Immature natural killer cell (primary cell): ENCODE measurements around the gene ANKS3. TPM values are rescaled to one million over a fixed set of nuclear protein-coding genes. Genes with fewer than 3 reads are reported as not detected.
A peak's percentile ranks its signal among the peaks of the same experiment; 100 is the strongest.

Experiments
- DNase-seq, 3 donors: peaks; one replicate each; pipeline ENCODE4 v3.0.0; 2022; ENCODE audit warnings: mixed read lengths in 1 of 3
- H3K27ac Mint-ChIP-seq, 6 donors: one replicate each; pipeline ENCODE4 v1.8.0; 2020; ENCODE audit warnings: mixed read lengths in 6 of 6, mild to moderate bottlenecking in 5 of 6, inconsistent platforms in 4 of 6, moderate library complexity in 3 of 6
- H3K27me3 Mint-ChIP-seq, 3 donors: one replicate each; pipeline ENCODE4 v1.8.0; 2020 to 2021; ENCODE audit warnings: low read depth in 3 of 3, mild to moderate bottlenecking in 3 of 3, mixed read lengths in 3 of 3, moderate library complexity in 3 of 3, inconsistent platforms in 1 of 3
- H3K36me3 Mint-ChIP-seq, 3 donors: one replicate each; pipeline ENCODE4 v1.8.0; 2020; ENCODE audit warnings: mixed read lengths in 3 of 3, inconsistent platforms in 2 of 3, mild to moderate bottlenecking in 2 of 3
- H3K4me1 Mint-ChIP-seq, 2 donors: one replicate each; pipeline ENCODE4 v1.8.0; 2020; ENCODE audit warnings: inconsistent platforms in 2 of 2, mild to moderate bottlenecking in 2 of 2, mixed read lengths in 2 of 2, moderate library complexity in 1 of 2
- H3K4me3 Mint-ChIP-seq, 5 donors: one replicate each; pipeline ENCODE4 v1.8.0; 2020; ENCODE audit warnings: mild to moderate bottlenecking in 5 of 5, mixed read lengths in 5 of 5, inconsistent platforms in 3 of 5, moderate library complexity in 3 of 5
- H3K9me3 Mint-ChIP-seq, 6 donors: one replicate each; pipeline ENCODE4 v1.8.0; 2020; ENCODE audit warnings: mild to moderate bottlenecking in 6 of 6, mixed read lengths in 6 of 6, inconsistent platforms in 4 of 6, moderate library complexity in 3 of 6
- polyA plus RNA-seq, 3 donors: library from polyadenylated mRNA; unstranded; fragments of 300-500 nt; fragmentation: Illumina TruSeq; gene quantifications; one replicate each; pipeline ENCODE4 v1.2.3, GENCODE V29; 2021

Gene ANKS3
- polyA plus RNA-seq, 3 donors from 2014 or later: 1.4 to 6.4 (median 2.6) TPM

- H3K4me3 Mint-ChIP-seq: peak within 1 kb of the TSS; percentile 88 to 97 (median 91)
Measured at GRCh38 chr16:4766875-4767628, 33.0 kb upstream of the ANKS3 start, which contains the start of gene ZNF500. Gene ZNF500 (minus strand): TSS chr16:4767162. CDS start chr16:4765978, 1,184 bp downstream.

GRCh38 chr16:4765511-4766474 is 31.7 kb upstream of the ANKS3 start:
- Mint-ChIP-seq H3K27me3 (peaks cover 12 to 23% (median 15%) of the 10 kb centered on the region in 3 donors), H3K9me3 (no peaks in the 10 kb centered on the region), H3K27ac (peak overlapping the region; percentile 69 to 82 (median 78)), H3K36me3 (no peaks in the 10 kb centered on the region), H3K4me3 (peak overlapping the region; percentile 77 to 88 (median 83)), H3K4me1 (peaks cover 33 to 37% of the 10 kb centered on the region in 2 donors)
- DNase-seq: no peak

More at GRCh38 chr16:4766875-4767628, 33.0 kb upstream of the ANKS3 start, which contains the start of gene ZNF500:
- H3K27me3 Mint-ChIP-seq: peaks cover 12 to 23% (median 15%) of the 10 kb centered on the region in 3 donors
- peak within 1 kb of the TSS; percentile 83 to 94 (median 88) for H3K27ac Mint-ChIP-seq
- no peaks in the 10 kb centered on the region for H3K36me3 Mint-ChIP-seq
- peaks cover 33 to 37% of the 10 kb centered on the region in 2 donors for H3K4me1 Mint-ChIP-seq
- peak; percentile 92 to 94 (median 92) for DNase-seq
- H3K9me3 Mint-ChIP-seq: no peaks in the 10 kb centered on the region

- Mint-ChIP-seq H3K9me3 (no peaks in the 10 kb centered on the region), H3K27ac (no peak overlapping the region), H3K27me3 (peaks cover 12 to 23% (median 15%) of the 10 kb centered on the region in 3 donors), H3K4me3 (peak overlapping the region in 1 of 5 donors; percentile 29), H3K4me1 (peaks cover 25 to 27% of the 10 kb centered on the region in 2 donors), H3K36me3 (peaks cover 0 to 8% (median 4%) of the 10 kb centered on the region in 3 donors)
- DNase-seq: no peak
Measured at GRCh38 chr16:4763791-4764190, 29.7 kb upstream of the ANKS3 start.

GRCh38 chr16:4762205-4762604 is 28.1 kb upstream of the ANKS3 start:
- Mint-ChIP-seq H3K9me3 (no peaks in the 10 kb centered on the region), H3K27me3 (peaks cover 6 to 10% (median 8%) of the 10 kb centered on the region in 3 donors), H3K36me3 (peaks cover 0 to 13% (median 4%) of the 10 kb centered on the region in 3 donors), H3K4me3 (no peak overlapping the region), H3K4me1 (peaks cover 11 to 12% of the 10 kb centered on the region in 2 donors), H3K27ac (no peak overlapping the region)
- DNase-seq: no peak

GRCh38 chr16:4760221-4760910 is 26.3 kb upstream of the ANKS3 start:
- H3K36me3 Mint-ChIP-seq: peaks cover 9 to 24% (median 15%) of the 10 kb centered on the region in 3 donors

GRCh38 chr16:4755687-4756086 is 21.6 kb upstream of the ANKS3 start:
- Mint-ChIP-seq H3K36me3 (peaks cover 12 to 35% (median 23%) of the 10 kb centered on the region in 3 donors), H3K27me3 (no peaks in the 10 kb centered on the region), H3K4me3 (no peak overlapping the region), H3K9me3 (peaks cover 0 to 2% (median 0%) of the 10 kb centered on the region in 6 donors), H3K27ac (no peak overlapping the region), H3K4me1 (peaks cover 0 to 3% of the 10 kb centered on the region in 2 donors)
- DNase-seq: no peak

More at GRCh38 chr16:4760221-4760910, 26.3 kb upstream of the ANKS3 start:
- no peak overlapping the region for H3K4me3 Mint-ChIP-seq
- peaks cover 0 to 2% (median 0%) of the 10 kb centered on the region in 6 donors for H3K9me3 Mint-ChIP-seq
- H3K4me1 Mint-ChIP-seq: peaks cover 0 to 5% of the 10 kb centered on the region in 2 donors
- DNase-seq: no peak
- H3K27ac Mint-ChIP-seq: peak overlapping the region in 1 of 6 donors; percentile 35
- H3K27me3 Mint-ChIP-seq: no peaks in the 10 kb centered on the region

GRCh38 chr16:4754865-4755264 is 20.8 kb upstream of the ANKS3 start:
- Mint-ChIP-seq H3K27ac (no peak overlapping the region), H3K4me1 (peaks cover 0 to 3% of the 10 kb centered on the region in 2 donors), H3K36me3 (peaks cover 12 to 33% (median 23%) of the 10 kb centered on the region in 3 donors), H3K9me3 (peaks cover 0 to 2% (median 0%) of the 10 kb centered on the region in 6 donors), H3K4me3 (no peak overlapping the region), H3K27me3 (peaks cover 0 to 1% (median 0%) of the 10 kb centered on the region in 3 donors)
- no peak for DNase-seq

GRCh38 chr16:4753227-4753626 is 19.2 kb upstream of the ANKS3 start:
- H3K4me3 Mint-ChIP-seq: no peak overlapping the region
- peaks cover 0 to 2% (median 0%) of the 10 kb centered on the region in 6 donors for H3K9me3 Mint-ChIP-seq
- H3K27me3 Mint-ChIP-seq: peaks cover 0 to 1% (median 0%) of the 10 kb centered on the region in 3 donors
- H3K4me1 Mint-ChIP-seq: peaks cover under 1 to 7% of the 10 kb centered on the region in 2 donors
- DNase-seq: no peak
- H3K27ac Mint-ChIP-seq: no peak overlapping the region
- peaks cover 12 to 22% (median 19%) of the 10 kb centered on the region in 3 donors for H3K36me3 Mint-ChIP-seq

- Mint-ChIP-seq H3K4me3 (no peak overlapping the region), H3K27ac (no peak overlapping the region), H3K4me1 (peaks cover 8 to 14% of the 10 kb centered on the region in 2 donors), H3K36me3 (peaks cover 12 to 22% (median 19%) of the 10 kb centered on the region in 3 donors), H3K27me3 (peaks cover 0 to 1% (median 0%) of the 10 kb centered on the region in 3 donors), H3K9me3 (peaks cover 0 to 2% (median 0%) of the 10 kb centered on the region in 6 donors)
- DNase-seq: no peak
Measured at GRCh38 chr16:4752351-4753100, 18.5 kb upstream of the ANKS3 start.

- H3K27me3 Mint-ChIP-seq: peaks cover 0 to 1% (median 0%) of the 10 kb centered on the region in 3 donors
- no peak overlapping the region for H3K4me3 Mint-ChIP-seq
- H3K36me3 Mint-ChIP-seq: peaks cover 8 to 17% (median 14%) of the 10 kb centered on the region in 3 donors
- peaks cover 0 to 2% (median 0%) of the 10 kb centered on the region in 6 donors for H3K9me3 Mint-ChIP-seq
- H3K27ac Mint-ChIP-seq: no peak overlapping the region
- no peak for DNase-seq
- H3K4me1 Mint-ChIP-seq: peaks cover 9 to 14% of the 10 kb centered on the region in 2 donors
Measured at GRCh38 chr16:4750896-4751295, 16.8 kb upstream of the ANKS3 start.

GRCh38 chr16:4749700-4750257 is 15.7 kb upstream of the ANKS3 start:
- no peak overlapping the region for H3K27ac Mint-ChIP-seq

More at GRCh38 chr16:4749700-4750257, 15.7 kb upstream of the ANKS3 start:
- Mint-ChIP-seq H3K4me1 (peaks cover 9 to 11% of the 10 kb centered on the region in 2 donors), H3K4me3 (no peak overlapping the region), H3K9me3 (no peaks in the 10 kb centered on the region), H3K27me3 (peaks cover 0 to 2% (median 1%) of the 10 kb centered on the region in 3 donors), H3K36me3 (peaks cover 3 to 9% (median 6%) of the 10 kb centered on the region in 3 donors)
- DNase-seq: no peak
